OCI-M2 (cell line): Measurements from ENCODE around the gene PBRM1.
"Not testable (repeated sequence)": the region's sequence is repeated elsewhere in the genome, so short reads cannot be mapped to it uniquely, and the experiment has no call there.

Source experiments
- DNase-seq: peaks from one replicate; lab custom pipeline; 2025; ENCODE audit not compliant: unreplicated experiment; lab: John Stamatoyannopoulos, UW

Gene PBRM1

GRCh38 chr3:52537165-52537620, 148.5 kb downstream of the PBRM1 start:
- DNase-seq, result no peak

- DNase-seq, result peak; percentile 78
These were observed 149.1 kb downstream of the PBRM1 start, which contains the start of gene UQCC5 for GRCh38 chr3:52536369-52537164. Gene UQCC5, plus strand, starts transcription at chr3:52536605. Its CDS starts 151 bp downstream, at chr3:52536756.

- DNase-seq, result no peak
These were observed 149.7 kb downstream of the PBRM1 start for GRCh38 chr3:52536112-52536368.

GRCh38 chr3:52535411-52536111, 150.2 kb downstream of the PBRM1 start:
- DNase-seq, result no peak

- no peak for DNase-seq
These were observed 151.2 kb downstream of the PBRM1 start for GRCh38 chr3:52534281-52535183.

- no peak for DNase-seq
These were observed 152.0 kb downstream of the PBRM1 start, which contains the start of gene NT5DC2 for GRCh38 chr3:52533623-52534280. Gene NT5DC2, minus strand, starts transcription at chr3:52533857. Its CDS starts 120 bp downstream, at chr3:52533737.

- no peak for DNase-seq
These were observed 152.7 kb downstream of the PBRM1 start for GRCh38 chr3:52532838-52533622.

- DNase-seq, result no peak
These were observed 153.2 kb downstream of the PBRM1 start for GRCh38 chr3:52532517-52532837.

GRCh38 chr3:52531860-52532516, 153.7 kb downstream of the PBRM1 start:
- no peak for DNase-seq

- DNase-seq, result no peak
These were observed 154.5 kb downstream of the PBRM1 start for GRCh38 chr3:52530918-52531826.

GRCh38 chr3:52529376-52530333, 156.1 kb downstream of the PBRM1 start:
- no peak for DNase-seq

GRCh38 chr3:52528586-52529375, 156.9 kb downstream of the PBRM1 start:
- no peak for DNase-seq

GRCh38 chr3:52527732-52528585, 157.8 kb downstream of the PBRM1 start:
- no peak for DNase-seq

GRCh38 chr3:52527039-52527731, 158.5 kb downstream of the PBRM1 start:
- no peak for DNase-seq

- DNase-seq, result not testable (repeated sequence)
These were observed 159.1 kb downstream of the PBRM1 start for GRCh38 chr3:52526671-52527038.
